GM10266 (cell line): ENCODE results near the gene SLC18A3.
A peak's percentile ranks its signal among the peaks of the same experiment; 100 is the strongest.

Source experiments
- DNase-seq: peaks from one replicate; pipeline ENCODE4 v3.0.0; 2012; ENCODE audit errors: extremely low spot score
- CTCF ChIP-seq: IDR thresholded peaks from 2 replicates; pipeline ENCODE4 v1.5.1; 2012; ENCODE audit warnings: mild to moderate bottlenecking, low read depth; ENCODE audit not compliant: control insufficient read depth, insufficient read depth; ENCODE audit errors: missing control alignments

SLC18A3 gene

GRCh38 chr10:49606981-49607535, 3.1 kb upstream of the SLC18A3 start:
- DNase-seq: peak; percentile 89
- TF ChIP-seq CTCF: no peak

GRCh38 chr10:49608166-49609005, 1.7 kb upstream of the SLC18A3 start:
- DNase-seq: no peak

GRCh38 chr10:49609006-49609282, 1.2 kb upstream of the SLC18A3 start:
- DNase-seq: no peak
- no peak for TF ChIP-seq CTCF

More at GRCh38 chr10:49608166-49609005, 1.7 kb upstream of the SLC18A3 start:
- TF ChIP-seq CTCF: no peak

- TF ChIP-seq CTCF: no peak
- DNase-seq: no peak
Measured at GRCh38 chr10:49609283-49610113, 612 bp upstream of the SLC18A3 start.

- peak; percentile 34 for DNase-seq
- no peak for TF ChIP-seq CTCF
Measured at GRCh38 chr10:49610458-49611165, 502 bp downstream of the SLC18A3 start.

- TF ChIP-seq CTCF: no peak
- DNase-seq: no peak
Measured at GRCh38 chr10:49611166-49611815, 1.2 kb downstream of the SLC18A3 start.
